Astrocyte (in vitro differentiated cells and primary cell): ENCODE data around the gene CYBRD1.

Experiments used
- CTCF ChIP-seq: IDR thresholded peaks from 2 replicates; pipeline ENCODE4 v1.5.1; 2011; ENCODE audit warnings: low read depth, mild to moderate bottlenecking, inconsistent platforms, low read length, moderate library complexity; ENCODE audit not compliant: insufficient read depth
- EZH2 ChIP-seq: IDR thresholded peaks from 2 replicates; pipeline ENCODE4 v1.6.1; 2012; ENCODE audit warnings: mild to moderate bottlenecking, low read length, inconsistent platforms; ENCODE audit not compliant: insufficient read depth

- TF ChIP-seq CTCF (no peak), EZH2 (no peak)
These were observed 64.9 kb downstream of the CYBRD1 start for GRCh38 chr2:171587132-171587531.
